Mesothelial cell of epicardium (in vitro differentiated cells): Measurements from ENCODE around the gene UPF1. TPM values are rescaled to one million over a fixed set of nuclear protein-coding genes. Genes with fewer than 3 reads are reported as not detected.

Source experiments
- DNase-seq, 2 experiments: peaks; one replicate each; pipeline ENCODE4 v3.0.0; 2021; ENCODE audit warnings: low spot score in 2 of 2; ENCODE audit not compliant: unreplicated experiment in 2 of 2
- H3K27ac Mint-ChIP-seq: 2 replicates; pipeline ENCODE4 v1.8.0; 2021; ENCODE audit warnings: mixed read lengths
- H3K27me3 Mint-ChIP-seq: 2 replicates; pipeline ENCODE4 v1.8.0; 2021; ENCODE audit warnings: low read depth, mixed read lengths
- H3K36me3 Mint-ChIP-seq: 2 replicates; pipeline ENCODE4 v1.8.0; 2021; ENCODE audit warnings: mixed read lengths
- H3K4me1 Mint-ChIP-seq: 2 replicates; pipeline ENCODE4 v1.8.0; 2021; ENCODE audit warnings: mixed read lengths
- H3K4me3 Mint-ChIP-seq: 2 replicates; pipeline ENCODE4 v1.8.0; 2021; ENCODE audit warnings: mild to moderate bottlenecking, moderate library complexity, mixed read lengths
- H3K9me3 Mint-ChIP-seq: 2 replicates; pipeline ENCODE4 v1.8.0; 2021; ENCODE audit warnings: mixed read lengths
- CTCF ChIP-seq: fragments of 200-600 bp; sonication (generic); IDR thresholded peaks from one replicate; pipeline ENCODE4 v1.5.0; 2021; ENCODE audit warnings: antibody characterized with exemption; ENCODE audit not compliant: unreplicated experiment
- total RNA-seq: library from RNA; stranded (reverse); gene quantifications from 3 replicates; pipeline ENCODE4 v1.2.1, GENCODE V29; 2021

The UPF1 gene
- total RNA-seq, 1 donor from 2014 or later: 73.3 TPM

GRCh38 chr19:18792661-18793060 lies 39.1 kb upstream of the UPF1 start:
- Mint-ChIP-seq H3K27me3 (peaks cover 86% of the 10 kb centered on the region), H3K4me3 (no peak overlapping the region), H3K36me3 (no peaks in the 10 kb centered on the region), H3K4me1 (peaks cover 9% of the 10 kb centered on the region), H3K9me3 (no peaks in the 10 kb centered on the region), H3K27ac (no peak overlapping the region)
- DNase-seq: no peak
- no peak for TF ChIP-seq CTCF

GRCh38 chr19:18793144-18794028 lies 38.4 kb upstream of the UPF1 start:
- TF ChIP-seq CTCF: no peak
- Mint-ChIP-seq H3K36me3 (no peaks in the 10 kb centered on the region), H3K9me3 (no peaks in the 10 kb centered on the region), H3K4me3 (no peak overlapping the region), H3K27ac (no peak overlapping the region), H3K4me1 (peaks cover 9% of the 10 kb centered on the region), H3K27me3 (peaks cover 85% of the 10 kb centered on the region)
- no peak for DNase-seq

GRCh38 chr19:18794029-18794313 lies 37.8 kb upstream of the UPF1 start:
- no peak for TF ChIP-seq CTCF
- peaks cover 9% of the 10 kb centered on the region for H3K4me1 Mint-ChIP-seq
- no peak for DNase-seq
- no peaks in the 10 kb centered on the region for H3K9me3 Mint-ChIP-seq
- no peak overlapping the region for H3K4me3 Mint-ChIP-seq
- no peak overlapping the region for H3K27ac Mint-ChIP-seq
- H3K27me3 Mint-ChIP-seq: peaks cover 82% of the 10 kb centered on the region
- no peaks in the 10 kb centered on the region for H3K36me3 Mint-ChIP-seq

GRCh38 chr19:18794692-18795091 lies 37.1 kb upstream of the UPF1 start:
- peaks cover 74% of the 10 kb centered on the region for H3K27me3 Mint-ChIP-seq
- H3K4me1 Mint-ChIP-seq: peaks cover 7% of the 10 kb centered on the region
- no peak for TF ChIP-seq CTCF
- H3K4me3 Mint-ChIP-seq: no peak overlapping the region
- H3K36me3 Mint-ChIP-seq: no peaks in the 10 kb centered on the region
- H3K9me3 Mint-ChIP-seq: no peaks in the 10 kb centered on the region
- H3K27ac Mint-ChIP-seq: no peak overlapping the region
- DNase-seq: no peak

- Mint-ChIP-seq H3K27ac (no peak overlapping the region), H3K36me3 (no peaks in the 10 kb centered on the region), H3K4me3 (no peak overlapping the region), H3K4me1 (peaks cover 3% of the 10 kb centered on the region), H3K9me3 (no peaks in the 10 kb centered on the region), H3K27me3 (peaks cover 68% of the 10 kb centered on the region)
- no peak for TF ChIP-seq CTCF
- DNase-seq: no peak
Observed at GRCh38 chr19:18795540-18795939, 36.2 kb upstream of the UPF1 start.
